ENCODE data around the gene CCNY.
"Not testable (repeated sequence)": the region's sequence is repeated elsewhere in the genome, so short reads cannot be mapped to it uniquely, and the experiment has no call there.

DNA sequence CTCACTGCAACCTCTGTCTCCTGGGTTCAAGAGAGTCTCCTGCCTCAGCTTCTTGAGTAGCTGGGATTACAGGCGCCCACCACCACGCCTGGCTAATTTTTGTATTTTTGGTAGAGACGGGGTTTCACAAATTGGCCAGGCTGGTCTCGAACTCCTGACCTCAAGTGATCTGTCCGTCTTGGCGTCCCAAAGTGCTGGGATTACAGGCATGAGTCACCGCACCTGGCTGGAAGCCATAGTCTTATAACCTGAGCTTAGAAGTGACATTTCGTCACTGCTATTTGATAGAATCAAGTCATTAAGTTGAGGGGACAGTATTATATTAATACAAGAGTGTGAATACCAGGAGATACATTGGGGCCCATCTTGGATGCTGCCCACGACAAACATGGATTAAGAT lies 17.9 kb downstream of the CCNY start:
- TF ChIP-seq, protein P1, sequence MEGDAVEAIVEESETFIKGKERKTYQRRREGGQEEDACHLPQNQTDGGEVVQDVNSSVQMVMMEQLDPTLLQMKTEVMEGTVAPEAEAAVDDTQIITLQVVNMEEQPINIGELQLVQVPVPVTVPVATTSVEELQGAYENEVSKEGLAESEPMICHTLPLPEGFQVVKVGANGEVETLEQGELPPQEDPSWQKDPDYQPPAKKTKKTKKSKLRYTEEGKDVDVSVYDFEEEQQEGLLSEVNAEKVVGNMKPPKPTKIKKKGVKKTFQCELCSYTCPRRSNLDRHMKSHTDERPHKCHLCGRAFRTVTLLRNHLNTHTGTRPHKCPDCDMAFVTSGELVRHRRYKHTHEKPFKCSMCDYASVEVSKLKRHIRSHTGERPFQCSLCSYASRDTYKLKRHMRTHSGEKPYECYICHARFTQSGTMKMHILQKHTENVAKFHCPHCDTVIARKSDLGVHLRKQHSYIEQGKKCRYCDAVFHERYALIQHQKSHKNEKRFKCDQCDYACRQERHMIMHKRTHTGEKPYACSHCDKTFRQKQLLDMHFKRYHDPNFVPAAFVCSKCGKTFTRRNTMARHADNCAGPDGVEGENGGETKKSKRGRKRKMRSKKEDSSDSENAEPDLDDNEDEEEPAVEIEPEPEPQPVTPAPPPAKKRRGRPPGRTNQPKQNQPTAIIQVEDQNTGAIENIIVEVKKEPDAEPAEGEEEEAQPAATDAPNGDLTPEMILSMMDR (IDR thresholded peaks at IDR 0.05; ENCODE audit: low read depth, low read length, poor library complexity, severe bottlenecking), result not testable (repeated sequence)
- TF ChIP-seq EZH2phosphoT487 (IDR thresholded peaks at IDR 0.05; ENCODE audit: borderline replicate concordance, low read length), result not testable (repeated sequence)

Measured in DOHH2 (cell line).